Tibial nerve (tissue), 4 donors: Measurements from ENCODE around the gene SNAPC2.

Source experiments
- EP300 ChIP-seq, 2 donors: sonication (generic); formaldehyde crosslinking; IDR thresholded peaks; one replicate each; pipeline ENCODE4 v1.6.1; 2017; ENCODE audit warnings: antibody characterized with exemption in 2 of 2, mild to moderate bottlenecking in 1 of 2
- POLR2A ChIP-seq, 2 donors: fragments of 450-650 bp; IDR thresholded peaks; one replicate each; pipeline ENCODE4 v1.6.1; 2017; ENCODE audit warnings: antibody characterized with exemption in 2 of 2, mild to moderate bottlenecking in 2 of 2, moderate library complexity in 2 of 2
- TF ChIP-seq, protein P1 (sequence below), 5 experiments: fragments of 200-600 bp in 3 of 5; fragments of 450-650 bp in 2 of 5; sonication (generic) in 3 of 5; IDR thresholded peaks; one replicate each; pipeline ENCODE4 v1.5.1; 2016 to 2019; ENCODE audit warnings: antibody characterized with exemption in 5 of 5, mild to moderate bottlenecking in 3 of 5, moderate library complexity in 2 of 5

DNA sequence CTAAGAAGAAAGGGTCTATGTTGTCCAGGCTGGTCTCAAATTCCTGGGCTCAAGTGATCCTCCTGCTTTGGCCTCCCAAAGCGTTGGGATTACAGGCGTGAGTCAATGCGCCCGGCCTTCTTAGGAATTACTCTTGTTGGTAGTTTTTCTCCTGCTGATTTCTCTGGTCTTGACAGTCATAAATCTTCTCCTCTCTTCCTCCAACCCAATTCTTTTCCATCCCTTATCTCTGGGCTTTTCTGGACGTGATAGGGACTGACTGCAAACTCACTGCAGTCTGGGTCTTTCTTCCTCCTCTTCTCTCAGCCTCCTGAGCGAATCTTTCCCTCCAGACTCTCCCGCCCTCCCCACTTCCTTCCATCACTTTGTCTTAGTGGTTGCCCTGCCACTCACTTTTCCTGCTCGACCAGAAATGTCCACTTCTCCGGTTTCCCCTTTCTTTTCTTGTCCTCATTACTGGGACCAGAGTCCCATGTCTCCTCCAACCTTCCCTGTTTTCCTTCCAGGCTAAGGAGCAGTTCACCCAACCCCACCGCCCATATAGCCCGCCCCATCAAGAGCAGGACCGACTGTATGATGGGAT is 45.2 kb downstream of the SNAPC2 start:
- TF ChIP-seq, protein P1, sequence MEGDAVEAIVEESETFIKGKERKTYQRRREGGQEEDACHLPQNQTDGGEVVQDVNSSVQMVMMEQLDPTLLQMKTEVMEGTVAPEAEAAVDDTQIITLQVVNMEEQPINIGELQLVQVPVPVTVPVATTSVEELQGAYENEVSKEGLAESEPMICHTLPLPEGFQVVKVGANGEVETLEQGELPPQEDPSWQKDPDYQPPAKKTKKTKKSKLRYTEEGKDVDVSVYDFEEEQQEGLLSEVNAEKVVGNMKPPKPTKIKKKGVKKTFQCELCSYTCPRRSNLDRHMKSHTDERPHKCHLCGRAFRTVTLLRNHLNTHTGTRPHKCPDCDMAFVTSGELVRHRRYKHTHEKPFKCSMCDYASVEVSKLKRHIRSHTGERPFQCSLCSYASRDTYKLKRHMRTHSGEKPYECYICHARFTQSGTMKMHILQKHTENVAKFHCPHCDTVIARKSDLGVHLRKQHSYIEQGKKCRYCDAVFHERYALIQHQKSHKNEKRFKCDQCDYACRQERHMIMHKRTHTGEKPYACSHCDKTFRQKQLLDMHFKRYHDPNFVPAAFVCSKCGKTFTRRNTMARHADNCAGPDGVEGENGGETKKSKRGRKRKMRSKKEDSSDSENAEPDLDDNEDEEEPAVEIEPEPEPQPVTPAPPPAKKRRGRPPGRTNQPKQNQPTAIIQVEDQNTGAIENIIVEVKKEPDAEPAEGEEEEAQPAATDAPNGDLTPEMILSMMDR (IDR thresholded peaks at IDR 0.05) = no peak
- TF ChIP-seq POLR2A (IDR thresholded peaks at IDR 0.05) = no peak
- TF ChIP-seq EP300 (IDR thresholded peaks at IDR 0.05) = no peak
